Measurements from ENCODE around the gene MTERF1.

MTERF1 gene

DNA sequence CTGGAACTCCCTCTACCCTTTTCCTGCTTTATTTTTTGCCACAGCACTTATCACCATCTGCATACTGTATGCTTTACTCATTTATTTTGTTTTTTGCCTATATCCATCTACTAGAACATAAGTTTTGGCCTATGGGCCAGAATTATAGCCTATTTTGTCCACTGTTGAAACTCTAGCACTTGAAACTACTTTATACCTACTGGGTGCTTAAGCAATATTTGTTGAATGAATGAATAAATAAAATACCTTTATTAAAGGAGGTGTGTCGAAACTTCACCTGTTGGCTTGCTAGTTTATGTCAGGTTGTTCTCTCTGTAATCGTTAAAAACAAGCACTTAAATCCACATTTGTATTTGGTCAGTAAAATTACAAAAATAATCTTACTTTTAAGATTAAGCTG lies 53.3 kb downstream of the MTERF1 start:
- no peak for DNase-seq

DNA sequence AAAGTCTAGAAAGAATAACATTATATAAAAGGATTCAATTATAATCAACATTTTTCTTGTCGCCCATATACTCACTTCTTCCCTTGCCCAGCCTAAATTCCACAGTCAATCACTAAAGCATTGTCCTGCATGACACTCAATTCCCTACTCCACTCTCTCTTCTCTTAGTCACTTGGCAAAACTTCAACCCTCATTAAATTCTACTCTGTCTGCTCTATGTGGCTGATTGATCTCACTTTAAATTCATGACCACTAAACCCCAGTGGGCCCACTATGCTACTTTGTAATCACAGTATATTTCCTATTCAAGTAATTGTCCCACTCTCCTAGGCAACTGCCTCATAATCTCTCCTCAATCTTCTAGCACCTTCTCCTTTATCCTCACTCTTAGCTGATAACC lies 54.1 kb downstream of the MTERF1 start:
- DNase-seq = peak; percentile 23

DNA sequence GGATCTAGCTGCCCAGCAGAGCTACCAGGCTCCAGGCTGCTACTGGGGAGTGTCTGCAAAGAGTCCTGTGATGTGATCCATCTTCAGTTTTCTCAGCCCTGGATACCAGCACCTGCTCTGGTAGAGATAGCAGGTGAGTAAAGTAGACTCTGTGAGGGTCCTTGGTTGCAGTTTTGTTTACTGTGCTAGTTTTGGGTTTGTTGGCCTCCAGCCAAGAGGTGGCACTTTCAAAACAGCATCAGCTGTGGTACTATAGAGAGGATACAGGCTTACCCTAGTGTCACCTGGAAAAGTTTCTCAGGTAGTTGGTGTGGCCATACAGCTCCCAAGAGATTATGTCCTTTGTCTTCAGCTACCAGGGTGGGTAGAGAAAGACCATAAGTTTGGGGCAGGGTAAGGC lies 56.3 kb downstream of the MTERF1 start:
- peak; percentile 25 for DNase-seq

Data from NCI-H1105 treated with DMSO at 0.1 percent for 48 hours (cell line).